DND-41 (cell line): ENCODE measurements around the gene FAM83D.

Experiments used
- ATAC-seq: fragments of 200-7000 bp; cut with Tn5 transposase; 3 replicates; pipeline ENCODE4 v1.9.1; 2021; ENCODE audit warnings: low read depth; ENCODE audit not compliant: insufficient read depth
- DNase-seq: peaks from one replicate; pipeline ENCODE4 v3.0.0-alpha.2; 2020
- H2AFZ ChIP-seq: 2 replicates; pipeline ENCODE4 v1.6.0; 2012; ENCODE audit warnings: low read depth, low read length
- H3K27ac ChIP-seq: 2 replicates; pipeline ENCODE4 v1.5.1; 2012; ENCODE audit warnings: low read length, inconsistent platforms
- H3K27me3 ChIP-seq: fragments of 200-600 bp; sonication (generic); 2 replicates; pipeline ENCODE4 v1.6.0; 2012; ENCODE audit warnings: low read length, mild to moderate bottlenecking, inconsistent platforms; ENCODE audit not compliant: insufficient read depth, poor library complexity
- H3K36me3 ChIP-seq: 2 replicates; pipeline ENCODE4 v1.5.1; 2012; ENCODE audit warnings: low read length, inconsistent platforms; ENCODE audit not compliant: insufficient read depth
- H3K4me1 ChIP-seq: 2 replicates; pipeline ENCODE4 v1.5.1; 2012; ENCODE audit warnings: mild to moderate bottlenecking, low read length; ENCODE audit not compliant: insufficient read depth
- H3K4me2 ChIP-seq: 2 replicates; pipeline ENCODE4 v1.6.0; 2012; ENCODE audit warnings: mild to moderate bottlenecking, moderate library complexity, low read length, inconsistent platforms; ENCODE audit not compliant: insufficient read depth
- H3K4me3 ChIP-seq, 2 experiments: fragments of 200-600 bp in 1 of 2; shearing (Covaris generic) in 1 of 2; 2 replicates each; pipeline ENCODE4 v1.5.1; 2012 to 2016; ENCODE audit warnings: inconsistent platforms in 2 of 2, low read length in 2 of 2, mild to moderate bottlenecking in 2 of 2, low read depth in 1 of 2, moderate library complexity in 1 of 2
- H3K79me2 ChIP-seq: 2 replicates; pipeline ENCODE4 v1.6.0; 2012; ENCODE audit warnings: low read length, inconsistent platforms; ENCODE audit not compliant: insufficient read depth
- H3K9ac ChIP-seq: 2 replicates; pipeline ENCODE4 v1.6.0; 2012; ENCODE audit warnings: low read depth, mild to moderate bottlenecking, inconsistent platforms, low read length, moderate library complexity
- H3K9me3 ChIP-seq: 2 replicates; pipeline ENCODE4 v1.5.1; 2012; ENCODE audit warnings: low read length, moderate library complexity, mild to moderate bottlenecking, inconsistent platforms; ENCODE audit not compliant: insufficient read depth, severe bottlenecking
- H4K20me1 ChIP-seq: 2 replicates; pipeline ENCODE4 v1.6.0; 2012; ENCODE audit warnings: low read length; ENCODE audit not compliant: insufficient read depth
- CTCF ChIP-seq: IDR thresholded peaks from 2 replicates; pipeline ENCODE4 v1.5.1; 2012; ENCODE audit warnings: borderline replicate concordance, low read length, moderate library complexity, mild to moderate bottlenecking; ENCODE audit not compliant: poor library complexity, severe bottlenecking; ENCODE audit errors: extremely low read depth
- EZH2 ChIP-seq: IDR thresholded peaks from 3 replicates; pipeline ENCODE4 v1.6.1; 2012; ENCODE audit warnings: borderline replicate concordance, low read depth, mild to moderate bottlenecking, moderate library complexity, low read length, inconsistent platforms; ENCODE audit not compliant: severe bottlenecking

Gene FAM83D

GRCh38 chr20:38880952-38881735 is 45.1 kb upstream of the FAM83D start:
- DNase-seq (no peak), ATAC-seq (no peak)
- Histone ChIP-seq H3K9ac (no peak overlapping the region), H3K4me1 (peaks cover 5% of the 10 kb centered on the region), H3K79me2 (no peaks in the 10 kb centered on the region), H3K27me3 (no peaks in the 10 kb centered on the region), H4K20me1 (no peaks in the 10 kb centered on the region; the same call in 1 of the 2 replicates), H3K36me3 (no peaks in the 10 kb centered on the region), H3K9me3 (no peaks in the 10 kb centered on the region), H3K4me2 (no peak overlapping the region), H2AFZ (no peak overlapping the region), H3K27ac (no peak overlapping the region), H3K4me3 (no peak overlapping the region)
- no peak for TF ChIP-seq CTCF
- no peak for TF ChIP-seq EZH2

- ATAC-seq (no peak), DNase-seq (no peak)
- Histone ChIP-seq H3K4me1 (no peaks in the 10 kb centered on the region), H3K9ac (no peak overlapping the region), H3K9me3 (no peaks in the 10 kb centered on the region), H3K79me2 (no peaks in the 10 kb centered on the region), H3K27ac (no peak overlapping the region), H3K27me3 (no peaks in the 10 kb centered on the region), H3K36me3 (no peaks in the 10 kb centered on the region), H4K20me1 (no peaks in the 10 kb centered on the region; the same call in 1 of the 2 replicates), H3K4me2 (no peak overlapping the region), H2AFZ (no peak overlapping the region), H3K4me3 (no peak overlapping the region)
- TF ChIP-seq CTCF, result no peak
- no peak for TF ChIP-seq EZH2
Measured at GRCh38 chr20:38881806-38882440, 44.3 kb upstream of the FAM83D start.

GRCh38 chr20:38882600-38882999 is 43.6 kb upstream of the FAM83D start:
- Histone ChIP-seq H3K36me3 (no peaks in the 10 kb centered on the region), H3K4me2 (no peak overlapping the region), H3K9me3 (no peaks in the 10 kb centered on the region), H3K27me3 (no peaks in the 10 kb centered on the region), H3K4me3 (no peak overlapping the region), H3K9ac (no peak overlapping the region), H3K27ac (no peak overlapping the region), H2AFZ (no peak overlapping the region), H3K4me1 (no peaks in the 10 kb centered on the region), H4K20me1 (no peaks in the 10 kb centered on the region; the same call in 1 of the 2 replicates), H3K79me2 (no peaks in the 10 kb centered on the region)
- TF ChIP-seq EZH2, result no peak
- no peak for DNase-seq
- ATAC-seq, result no peak
